ENCODE measurements around the gene TLX2. TPM values are rescaled to one million over a fixed set of nuclear protein-coding genes. Genes with fewer than 3 reads are reported as not detected.

Gene TLX2
- total RNA-seq, 1 experiment from 2014 or later, result not detected

GRCh38 chr2:74524005-74524404 lies 9.8 kb downstream of the TLX2 start:
- no TSS peak for BruUV-seq (replicated peaks)
- ChIA-PET POLR2A (no interaction called here), CTCF (no interaction called here)
- Histone ChIP-seq H3K36me3 (ENCODE audit: control insufficient read depth, insufficient read depth, low read length) (no peaks in the 10 kb centered on the region; the same call in none of the 2 replicates), H3K4me3 (ENCODE audit: low read depth in 2 of 2, low read length in 2 of 2) (no peak overlapping the region), H3K27ac (ENCODE audit: low read length) (no peak overlapping the region), H3K27me3 (ENCODE audit: control insufficient read depth, insufficient read depth, low read length) (no peaks in the 10 kb centered on the region), H3K9me3 (ENCODE audit: control insufficient read depth, insufficient read depth, low read depth, low read length) (no peaks in the 10 kb centered on the region), H3K4me1 (ENCODE audit: control insufficient read depth, insufficient read depth, low read length) (peaks cover 6% of the 10 kb centered on the region)
- intact Hi-C loops (cut with micrococcal nuclease; ENCODE audit: unreplicated experiment), result no loop called here
- ATAC-seq, result no peak
- TF ChIP-seq CTCF (IDR thresholded peaks at IDR 0.05) (no peak), SIN3A (IDR thresholded peaks at IDR 0.05; ENCODE audit: borderline replicate concordance, insufficient read depth, low read depth, low read length) (no peak), TCF7L2 (IDR thresholded peaks at IDR 0.05; ENCODE audit: low read depth, low read length) (no peak)
- DNase-seq (ENCODE audit: low read depth, low spot score), result no peak
- in situ Hi-C loops (cut with HindIII; ENCODE audit: low pct_unique_long_range_greater_than_20kb, low sequenced_read_pairs), result no loop called here

- ChIA-PET CTCF (no interaction called here), POLR2A (no interaction called here)
- Histone ChIP-seq H3K36me3 (ENCODE audit: control insufficient read depth, insufficient read depth, low read length) (peaks cover 3% of the 10 kb centered on the region), H3K27ac (ENCODE audit: low read length) (no peak overlapping the region), H3K27me3 (ENCODE audit: control insufficient read depth, insufficient read depth, low read length) (no peaks in the 10 kb centered on the region), H3K4me3 (ENCODE audit: low read depth in 2 of 2, low read length in 2 of 2) (no peak overlapping the region), H3K4me1 (ENCODE audit: control insufficient read depth, insufficient read depth, low read length) (peaks cover 6% of the 10 kb centered on the region), H3K9me3 (ENCODE audit: control insufficient read depth, insufficient read depth, low read depth, low read length) (no peaks in the 10 kb centered on the region)
- TF ChIP-seq TCF7L2 (IDR thresholded peaks at IDR 0.05; ENCODE audit: low read depth, low read length) (no peak), SIN3A (IDR thresholded peaks at IDR 0.05; ENCODE audit: borderline replicate concordance, insufficient read depth, low read depth, low read length) (no peak), CTCF (IDR thresholded peaks at IDR 0.05) (no peak), POLR2AphosphoS5 (IDR thresholded peaks at IDR 0.05; ENCODE audit: low read depth, low read length) (no peak), REST (IDR thresholded peaks at IDR 0.05; ENCODE audit: insufficient read depth in 1 of 2, low read depth in 2 of 2, low read length in 1 of 2) (no peak)
- in situ Hi-C loops (cut with HindIII; ENCODE audit: low pct_unique_long_range_greater_than_20kb, low sequenced_read_pairs) (no loop called here), intact Hi-C loops (cut with micrococcal nuclease; ENCODE audit: unreplicated experiment) (no loop called here)
- ATAC-seq (no peak), DNase-seq (ENCODE audit: low read depth, low spot score) (no peak)
- no TSS peak for BruUV-seq (replicated peaks)
Observed at GRCh38 chr2:74524955-74525716, 10.9 kb downstream of the TLX2 start.

Data from Panc1 (cell line).